ENCODE data around the gene UGT2A1.

DNA sequence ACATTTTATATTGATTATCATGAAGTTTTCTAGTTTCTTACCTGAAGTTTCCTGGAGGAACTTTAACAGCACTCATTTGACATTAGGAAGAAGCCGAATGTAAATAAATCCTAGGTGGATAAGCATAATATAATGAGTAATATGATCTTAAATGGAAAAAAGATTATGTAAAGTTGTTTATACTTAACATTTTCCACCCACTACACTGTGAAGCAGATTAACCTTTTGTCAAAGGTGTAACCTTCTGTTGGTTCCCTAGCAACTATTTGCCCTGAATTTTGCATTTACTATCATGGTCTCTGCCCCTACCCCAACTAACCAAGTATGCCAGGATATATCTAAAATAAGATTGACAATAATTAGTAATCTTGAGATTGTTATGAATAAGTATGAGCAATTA is at the start of gene UGT2A1:
- TF ChIP-seq CTCF (IDR thresholded peaks at IDR 0.05) (no peak), POLR2A (IDR thresholded peaks at IDR 0.05) (no peak)
